SK-N-MC (cell line): ENCODE data around the gene ANTXR1.

Source experiments
- EZH2 ChIP-seq: fragments of 200-600 bp; sonication (generic); IDR thresholded peaks from one replicate; pipeline ENCODE4 v1.6.1; 2017; ENCODE audit warnings: antibody characterized with exemption
- FOXP2 ChIP-seq: optimal IDR thresholded peaks from 2 replicates; pipeline ENCODE3; 2011; ENCODE audit warnings: mild to moderate bottlenecking, moderate library complexity; ENCODE audit not compliant: insufficient read depth; ENCODE audit errors: extremely low read length, control extremely low read depth
- POLR2AphosphoS5 ChIP-seq: IDR thresholded peaks from 2 replicates; pipeline ENCODE4 v1.6.1; 2012; ENCODE audit warnings: mild to moderate bottlenecking, low read depth, low read length, borderline replicate concordance

DNA sequence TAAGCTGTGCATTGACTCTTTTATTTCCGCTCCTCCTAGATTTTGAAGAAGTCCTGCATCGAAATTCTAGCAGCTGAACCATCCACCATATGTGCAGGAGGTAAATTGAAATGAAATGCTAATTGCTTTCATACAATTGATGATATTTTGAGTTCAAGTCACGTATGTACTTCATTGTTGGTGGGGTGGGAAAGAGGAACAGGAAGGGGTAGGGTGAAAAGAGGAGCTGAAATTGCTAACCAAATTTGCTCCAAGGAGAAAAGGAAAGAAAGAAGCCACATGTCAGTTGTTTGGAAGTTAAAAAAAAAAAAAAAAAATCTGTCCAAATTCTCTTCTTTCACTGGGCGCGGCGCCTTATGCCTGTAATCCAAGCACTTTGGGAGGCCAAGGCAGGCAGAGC is 77.8 kb downstream of the ANTXR1 start:
- TF ChIP-seq EZH2 (no peak), FOXP2 (no peak), POLR2AphosphoS5 (no peak)
